Glutamatergic neuron (in vitro differentiated cells): ENCODE measurements around the gene CCSER2. TPM values are rescaled to one million over a fixed set of nuclear protein-coding genes. Genes with fewer than 3 reads are reported as not detected.

Experiments
- DNase-seq: peaks from one replicate; pipeline ENCODE4 v3.0.0; 2022
- H3K27ac Mint-ChIP-seq: one replicate; pipeline ENCODE4 v1.8.0; 2020; ENCODE audit warnings: mild to moderate bottlenecking, mixed read lengths, inconsistent platforms; ENCODE audit not compliant: unreplicated experiment
- H3K27me3 Mint-ChIP-seq: one replicate; pipeline ENCODE4 v1.8.0; 2020; ENCODE audit warnings: mild to moderate bottlenecking, moderate library complexity, mixed read lengths, inconsistent platforms; ENCODE audit not compliant: unreplicated experiment
- H3K36me3 Mint-ChIP-seq: one replicate; pipeline ENCODE4 v1.8.0; 2020; ENCODE audit warnings: mild to moderate bottlenecking, mixed read lengths, inconsistent platforms; ENCODE audit not compliant: unreplicated experiment
- H3K4me1 Mint-ChIP-seq: one replicate; pipeline ENCODE4 v1.8.0; 2020; ENCODE audit warnings: mild to moderate bottlenecking, low read depth, mixed read lengths, inconsistent platforms; ENCODE audit not compliant: unreplicated experiment
- H3K4me3 Mint-ChIP-seq: one replicate; pipeline ENCODE4 v1.8.0; 2020; ENCODE audit warnings: mild to moderate bottlenecking, mixed read lengths, inconsistent platforms; ENCODE audit not compliant: unreplicated experiment
- H3K9me3 Mint-ChIP-seq: one replicate; pipeline ENCODE4 v1.8.0; 2020; ENCODE audit warnings: mild to moderate bottlenecking, moderate library complexity, mixed read lengths, inconsistent platforms; ENCODE audit not compliant: unreplicated experiment
- CTCF ChIP-seq: fragments of 200-600 bp; sonication (generic); IDR thresholded peaks from one replicate; pipeline ENCODE4 v1.5.0; 2021; ENCODE audit not compliant: partially characterized antibody, unreplicated experiment
- total RNA-seq: library from RNA; stranded (reverse); fragmentation: NEBNext Ultra II Directional; extraction: Animal tissue kit (Norgen Biotek cat#: 25700); gene quantifications from one replicate; pipeline ENCODE4 v1.2.1, GENCODE V29; 2021; ENCODE audit not compliant: unreplicated experiment

CCSER2 gene
- total RNA-seq, 1 donor from 2014 or later, result 168 TPM

GRCh38 chr10:84306751-84307384 lies 21.5 kb upstream of the CCSER2 start:
- H3K27ac Mint-ChIP-seq, result no peak overlapping the region
- H3K4me3 Mint-ChIP-seq, result no peak overlapping the region
- H3K4me1 Mint-ChIP-seq, result no peaks in the 10 kb centered on the region
- no peak for DNase-seq
- H3K9me3 Mint-ChIP-seq, result no peaks in the 10 kb centered on the region
- no peak for TF ChIP-seq CTCF
- H3K36me3 Mint-ChIP-seq, result no peaks in the 10 kb centered on the region
- H3K27me3 Mint-ChIP-seq, result no peaks in the 10 kb centered on the region

GRCh38 chr10:84308021-84308420 lies 20.4 kb upstream of the CCSER2 start:
- Mint-ChIP-seq H3K9me3 (no peaks in the 10 kb centered on the region), H3K36me3 (no peaks in the 10 kb centered on the region), H3K27ac (no peak overlapping the region), H3K4me1 (no peaks in the 10 kb centered on the region), H3K4me3 (no peak overlapping the region), H3K27me3 (no peaks in the 10 kb centered on the region)
- TF ChIP-seq CTCF, result no peak
- no peak for DNase-seq

DNA sequence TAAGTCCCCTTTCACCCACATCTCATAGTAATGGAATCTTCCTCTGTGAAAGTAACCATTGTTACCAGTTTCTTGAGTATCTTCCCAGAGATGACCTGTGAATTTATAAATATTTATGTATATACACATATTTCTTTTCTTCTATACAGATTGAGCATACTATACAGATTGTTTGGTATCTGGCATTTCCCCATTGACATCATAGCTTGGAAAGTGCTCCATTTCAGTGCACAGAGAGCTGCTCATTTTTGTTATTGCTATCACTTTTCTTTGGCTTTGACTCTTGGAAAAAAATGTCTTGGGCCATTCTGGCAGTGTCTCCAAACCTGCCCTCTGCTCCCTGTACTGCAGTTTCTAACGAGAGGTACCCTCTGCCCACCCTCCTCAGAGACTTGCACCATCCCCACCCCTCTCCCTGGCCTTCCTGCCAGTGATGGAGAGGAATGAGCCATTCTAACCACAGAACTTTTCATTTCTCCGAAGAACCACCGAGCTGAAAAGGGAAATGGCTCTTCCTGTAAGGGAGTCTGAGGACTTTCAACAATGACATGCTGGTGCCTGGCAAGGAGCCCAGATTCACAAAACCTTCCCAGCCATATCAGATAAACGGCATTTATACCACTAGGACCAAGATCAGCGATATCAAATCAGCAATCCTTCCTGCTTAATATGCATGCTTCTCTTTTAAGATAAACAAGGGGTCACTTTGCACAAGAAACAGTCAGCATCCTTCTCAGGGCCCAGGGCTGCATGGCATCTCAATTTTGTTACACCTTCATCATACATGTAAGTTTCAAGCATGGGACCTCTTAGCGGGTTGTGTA lies 19.7 kb upstream of the CCSER2 start:
- H3K4me3 Mint-ChIP-seq, result no peak overlapping the region
- no peak overlapping the region for H3K27ac Mint-ChIP-seq
- no peaks in the 10 kb centered on the region for H3K4me1 Mint-ChIP-seq
- no peak for DNase-seq
- TF ChIP-seq CTCF, result no peak
- no peaks in the 10 kb centered on the region for H3K9me3 Mint-ChIP-seq
- no peaks in the 10 kb centered on the region for H3K27me3 Mint-ChIP-seq
- no peaks in the 10 kb centered on the region for H3K36me3 Mint-ChIP-seq

GRCh38 chr10:84310470-84310869 lies 17.9 kb upstream of the CCSER2 start:
- no peak overlapping the region for H3K27ac Mint-ChIP-seq
- TF ChIP-seq CTCF, result no peak
- no peaks in the 10 kb centered on the region for H3K36me3 Mint-ChIP-seq
- no peaks in the 10 kb centered on the region for H3K27me3 Mint-ChIP-seq
- no peaks in the 10 kb centered on the region for H3K4me1 Mint-ChIP-seq
- H3K4me3 Mint-ChIP-seq, result no peak overlapping the region
- no peak for DNase-seq
- no peaks in the 10 kb centered on the region for H3K9me3 Mint-ChIP-seq

GRCh38 chr10:84311576-84311975 lies 16.8 kb upstream of the CCSER2 start:
- H3K36me3 Mint-ChIP-seq, result no peaks in the 10 kb centered on the region
- no peak overlapping the region for H3K4me3 Mint-ChIP-seq
- H3K27me3 Mint-ChIP-seq, result peaks cover 2% of the 10 kb centered on the region
- no peaks in the 10 kb centered on the region for H3K4me1 Mint-ChIP-seq
- H3K9me3 Mint-ChIP-seq, result no peaks in the 10 kb centered on the region
- no peak for TF ChIP-seq CTCF
- no peak for DNase-seq
- H3K27ac Mint-ChIP-seq, result no peak overlapping the region
